Ascending aorta (tissue), 2 donors: ENCODE data around the gene EDA. TPM values are rescaled to one million over a fixed set of nuclear protein-coding genes. Genes with fewer than 3 reads are reported as not detected.

Source experiments
- DNase-seq, 2 donors: peaks; one replicate each; pipeline ENCODE4 v3.0.0-alpha.2; 2019; ENCODE audit warnings: low spot score in 2 of 2
- H3K27ac ChIP-seq, 2 donors: fragments of 200-600 bp; sonication (generic); one replicate each; pipeline ENCODE4 v1.5.1; 2016 to 2017; ENCODE audit warnings: mild to moderate bottlenecking in 1 of 2
- H3K27me3 ChIP-seq: fragments of 200-600 bp; sonication (generic); one replicate; pipeline ENCODE4 v1.5.1; 2017
- H3K36me3 ChIP-seq, 2 donors: fragments of 200-600 bp; sonication (generic); one replicate each; pipeline ENCODE4 v1.5.1; 2016
- H3K4me1 ChIP-seq, 2 donors: fragments of 200-600 bp; sonication (generic); one replicate each; pipeline ENCODE4 v1.5.1; 2016 to 2017; ENCODE audit warnings: mild to moderate bottlenecking in 1 of 2
- H3K4me3 ChIP-seq, 2 donors: fragments of 200-600 bp; sonication (generic); one replicate each; pipeline ENCODE4 v1.5.1; 2016 to 2017; ENCODE audit warnings: mild to moderate bottlenecking in 1 of 2
- H3K9me3 ChIP-seq, 2 donors: fragments of 200-600 bp; sonication (generic); one replicate each; pipeline ENCODE4 v1.5.1; 2016
- intact Hi-C: fragments of 100-400 bp; cut with DNase I; formaldehyde crosslinking; loops from one replicate; pipeline ENCODE4 v1.15.1; 2023
- total RNA-seq: library from RNA; depleted of rRNA; stranded (reverse); fragments of >200 nt; gene quantifications from one replicate; pipeline ENCODE4 v1.1.0, GENCODE V29; 2016
- TF ChIP-seq, protein P1 (sequence below), 3 experiments: fragments of 200-600 bp in 2 of 3; fragments of 450-650 bp in 1 of 3; sonication (generic) in 2 of 3; IDR thresholded peaks; one replicate each; pipeline ENCODE4 v1.5.1; 2016 to 2019; ENCODE audit warnings: antibody characterized with exemption in 3 of 3, mild to moderate bottlenecking in 1 of 3, moderate library complexity in 1 of 3

EDA gene
- total RNA-seq, 1 donor from 2014 or later, result 1.7 TPM

DNA sequence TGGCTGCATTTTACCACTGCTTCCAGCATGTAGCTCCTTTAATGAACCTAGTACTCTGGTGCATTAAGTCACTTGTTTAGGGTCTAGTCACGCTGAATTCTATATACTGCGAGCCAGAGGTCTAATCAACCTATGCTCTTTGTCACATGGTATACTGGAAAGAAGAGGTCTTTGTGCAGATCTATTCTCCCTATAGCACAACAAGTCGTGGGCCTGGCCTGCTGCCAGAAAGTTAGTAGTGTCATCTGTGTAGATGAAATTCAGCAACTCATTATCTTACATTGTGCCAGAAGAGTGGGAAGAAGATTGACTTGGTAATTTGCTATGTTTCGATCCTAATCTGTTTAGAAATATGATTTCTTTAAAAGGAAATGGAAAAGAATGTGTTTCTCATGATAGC, 353.0 kb downstream of the EDA start:
- Histone ChIP-seq H3K36me3 (no peaks in the 10 kb centered on the region), H3K4me1 (no peaks in the 10 kb centered on the region), H3K27ac (no peak overlapping the region), H3K9me3 (no peaks in the 10 kb centered on the region), H3K4me3 (no peak overlapping the region), H3K27me3 (no peaks in the 10 kb centered on the region)
- intact Hi-C loops, result no loop called here
- DNase-seq, result no peak
- TF ChIP-seq, protein P1, sequence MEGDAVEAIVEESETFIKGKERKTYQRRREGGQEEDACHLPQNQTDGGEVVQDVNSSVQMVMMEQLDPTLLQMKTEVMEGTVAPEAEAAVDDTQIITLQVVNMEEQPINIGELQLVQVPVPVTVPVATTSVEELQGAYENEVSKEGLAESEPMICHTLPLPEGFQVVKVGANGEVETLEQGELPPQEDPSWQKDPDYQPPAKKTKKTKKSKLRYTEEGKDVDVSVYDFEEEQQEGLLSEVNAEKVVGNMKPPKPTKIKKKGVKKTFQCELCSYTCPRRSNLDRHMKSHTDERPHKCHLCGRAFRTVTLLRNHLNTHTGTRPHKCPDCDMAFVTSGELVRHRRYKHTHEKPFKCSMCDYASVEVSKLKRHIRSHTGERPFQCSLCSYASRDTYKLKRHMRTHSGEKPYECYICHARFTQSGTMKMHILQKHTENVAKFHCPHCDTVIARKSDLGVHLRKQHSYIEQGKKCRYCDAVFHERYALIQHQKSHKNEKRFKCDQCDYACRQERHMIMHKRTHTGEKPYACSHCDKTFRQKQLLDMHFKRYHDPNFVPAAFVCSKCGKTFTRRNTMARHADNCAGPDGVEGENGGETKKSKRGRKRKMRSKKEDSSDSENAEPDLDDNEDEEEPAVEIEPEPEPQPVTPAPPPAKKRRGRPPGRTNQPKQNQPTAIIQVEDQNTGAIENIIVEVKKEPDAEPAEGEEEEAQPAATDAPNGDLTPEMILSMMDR (IDR thresholded peaks at IDR 0.05), result no peak

DNA sequence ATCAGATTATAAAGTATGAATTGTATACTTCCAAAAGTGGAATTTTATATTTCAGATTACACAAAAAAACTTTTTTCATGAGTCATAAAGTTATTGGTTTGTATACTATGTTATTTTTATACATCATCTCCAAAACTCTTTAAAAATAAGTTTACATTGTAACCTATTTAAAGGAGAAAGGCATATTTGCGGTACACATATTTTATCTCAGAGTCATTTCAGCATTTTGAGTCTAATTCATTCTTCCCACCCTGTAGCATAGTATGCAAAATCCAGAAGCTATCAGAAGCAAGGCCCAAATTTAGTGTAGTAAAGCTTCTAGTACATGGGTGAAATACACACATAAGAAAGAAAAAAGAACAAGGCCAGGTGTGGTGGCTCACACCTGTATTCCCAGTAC, 353.5 kb downstream of the EDA start:
- TF ChIP-seq, protein P1 (IDR thresholded peaks at IDR 0.05), result no peak
- H3K27me3 ChIP-seq, result no peaks in the 10 kb centered on the region
- intact Hi-C loops, result no loop called here
- H3K27ac ChIP-seq, result no peak overlapping the region
- no peak overlapping the region for H3K4me3 ChIP-seq
- DNase-seq, result no peak
- no peaks in the 10 kb centered on the region for H3K4me1 ChIP-seq
- no peaks in the 10 kb centered on the region for H3K36me3 ChIP-seq
- no peaks in the 10 kb centered on the region for H3K9me3 ChIP-seq

DNA sequence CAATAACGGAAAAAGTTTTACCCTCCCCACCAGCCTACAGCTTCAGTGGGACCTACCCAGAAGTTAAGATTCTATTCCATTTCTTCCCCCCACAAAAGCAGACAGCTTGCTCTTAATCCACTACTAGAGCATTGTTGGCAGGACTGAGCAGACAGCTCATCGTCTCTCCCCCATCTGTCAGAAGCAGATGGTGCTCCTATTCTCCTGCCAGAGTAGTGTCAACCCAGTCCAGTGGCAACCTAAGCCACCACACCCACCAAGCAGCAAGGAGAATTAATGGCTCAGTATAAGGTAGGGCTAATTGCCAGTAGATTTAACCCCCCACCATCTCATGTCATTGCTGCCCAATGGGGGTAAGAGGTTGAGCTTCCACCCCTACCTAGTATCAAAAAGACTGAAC, 371.8 kb downstream of the EDA start:
- H3K36me3 ChIP-seq, result no peaks in the 10 kb centered on the region
- DNase-seq, result no peak
- intact Hi-C loops, result no loop called here
- H3K9me3 ChIP-seq, result no peaks in the 10 kb centered on the region
- no peaks in the 10 kb centered on the region for H3K4me1 ChIP-seq
- no peak overlapping the region for H3K4me3 ChIP-seq
- TF ChIP-seq, protein P1 (IDR thresholded peaks at IDR 0.05), result no peak
- H3K27ac ChIP-seq, result no peak overlapping the region
- no peaks in the 10 kb centered on the region for H3K27me3 ChIP-seq

DNA sequence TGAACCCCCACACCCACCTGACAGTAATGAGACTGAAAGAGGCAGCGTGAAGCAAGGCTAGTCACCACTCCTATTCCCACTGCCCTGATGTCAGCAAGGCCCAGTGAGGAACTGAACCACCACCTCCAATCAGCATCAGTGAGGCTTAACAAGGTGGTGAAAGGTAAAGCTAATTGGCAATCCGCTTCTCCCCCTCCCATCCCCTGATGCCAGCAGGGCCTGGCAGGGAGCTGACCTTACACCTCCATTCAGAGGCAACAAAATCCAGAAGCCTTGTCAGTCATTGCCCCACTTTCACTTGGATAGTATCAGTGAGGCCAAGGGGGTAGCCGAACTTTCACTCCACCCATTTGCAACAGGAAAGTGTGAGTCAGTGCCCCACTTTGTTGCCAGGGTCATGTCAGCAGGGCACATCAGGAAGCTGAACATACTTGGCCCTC, 373.1 kb downstream of the EDA start:
- no peak for DNase-seq

DNA sequence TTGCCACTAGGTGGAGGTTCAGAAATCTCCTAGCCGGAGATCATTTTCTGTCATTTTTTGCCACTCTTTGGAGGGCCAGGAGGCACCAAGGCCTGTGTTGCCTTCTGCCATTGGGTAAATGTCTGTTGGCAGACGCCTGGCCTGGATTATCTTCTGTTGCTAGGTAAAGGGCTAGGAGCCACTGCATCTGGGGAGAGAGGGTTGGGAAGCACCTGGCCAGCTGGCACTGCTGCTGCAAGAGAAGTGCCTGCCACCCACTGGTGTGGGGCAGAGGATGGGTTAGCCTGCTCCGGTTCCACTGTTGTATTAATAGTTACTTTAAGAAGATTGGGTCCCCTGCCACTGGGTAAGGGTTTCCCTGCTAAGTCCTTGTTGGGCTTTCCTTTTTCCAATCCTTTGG, 375.8 kb downstream of the EDA start:
- H3K9me3 ChIP-seq, result no peaks in the 10 kb centered on the region
- DNase-seq, result no peak
- intact Hi-C loops, result no loop called here
- no peaks in the 10 kb centered on the region for H3K4me1 ChIP-seq
- no peak overlapping the region for H3K27ac ChIP-seq
- TF ChIP-seq, protein P1 (IDR thresholded peaks at IDR 0.05), result no peak
- no peaks in the 10 kb centered on the region for H3K36me3 ChIP-seq
- H3K4me3 ChIP-seq, result no peak overlapping the region
- no peaks in the 10 kb centered on the region for H3K27me3 ChIP-seq

More for the DNA sequence above, 373.1 kb downstream of the EDA start:
- intact Hi-C loops, result no loop called here
- no peaks in the 10 kb centered on the region for H3K36me3 ChIP-seq
- no peaks in the 10 kb centered on the region for H3K27me3 ChIP-seq
- TF ChIP-seq, protein P1 (IDR thresholded peaks at IDR 0.05), result no peak
- no peaks in the 10 kb centered on the region for H3K9me3 ChIP-seq
- H3K4me1 ChIP-seq, result no peaks in the 10 kb centered on the region
- H3K27ac ChIP-seq, result no peak overlapping the region
- H3K4me3 ChIP-seq, result no peak overlapping the region

DNA sequence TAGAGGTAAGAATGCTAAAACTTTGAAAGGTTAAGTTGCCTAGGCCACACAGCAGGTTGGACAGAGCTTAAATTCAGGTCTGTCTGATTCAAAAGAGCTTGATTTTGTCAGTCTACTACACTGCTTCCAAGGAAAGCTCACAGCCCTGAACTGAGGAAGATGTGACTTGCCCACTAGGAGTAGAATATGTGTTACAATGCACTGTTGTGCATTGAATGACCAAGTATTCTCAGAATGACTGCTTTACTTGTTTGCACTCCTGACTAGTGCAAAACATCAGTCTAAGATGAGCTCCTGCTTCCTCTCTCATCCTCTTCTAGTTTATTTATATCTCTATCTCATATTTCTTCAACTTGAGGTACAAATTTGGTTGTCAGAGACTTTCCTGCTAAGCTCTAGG, 377.6 kb downstream of the EDA start:
- no peak overlapping the region for H3K27ac ChIP-seq

More for the DNA sequence above, 377.6 kb downstream of the EDA start:
- Histone ChIP-seq H3K4me1 (no peaks in the 10 kb centered on the region), H3K4me3 (no peak overlapping the region), H3K36me3 (no peaks in the 10 kb centered on the region), H3K9me3 (no peaks in the 10 kb centered on the region), H3K27me3 (no peaks in the 10 kb centered on the region)
- TF ChIP-seq, protein P1 (IDR thresholded peaks at IDR 0.05), result no peak
- no peak for DNase-seq
- intact Hi-C loops, result no loop called here
